NCI-H1105 treated with DMSO at 0.1 percent for 48 hours (cell line): ENCODE data around the gene DOLPP1.

ENCODE experiments used
- DNase-seq: peaks from one replicate; lab custom pipeline; 2025; lab: John Stamatoyannopoulos, UW

The DOLPP1 gene

GRCh38 chr9:129064499-129064908 lies 16.4 kb upstream of the DOLPP1 start:
- no peak for DNase-seq

- no peak for DNase-seq
These were observed 12.8 kb upstream of the DOLPP1 start for GRCh38 chr9:129068110-129068509.

GRCh38 chr9:129068990-129069861 lies 11.7 kb upstream of the DOLPP1 start:
- DNase-seq = no peak

GRCh38 chr9:129069862-129070641 lies 10.9 kb upstream of the DOLPP1 start:
- DNase-seq = no peak

GRCh38 chr9:129070696-129071525 lies 10.0 kb upstream of the DOLPP1 start:
- DNase-seq = no peak

- no peak for DNase-seq
These were observed 9.3 kb upstream of the DOLPP1 start for GRCh38 chr9:129071526-129072126.

GRCh38 chr9:129072171-129072570 lies 8.7 kb upstream of the DOLPP1 start:
- no peak for DNase-seq

GRCh38 chr9:129073404-129073803 lies 7.5 kb upstream of the DOLPP1 start:
- no peak for DNase-seq

- no peak for DNase-seq
These were observed 6.8 kb upstream of the DOLPP1 start for GRCh38 chr9:129074106-129074505.

- DNase-seq = no peak
These were observed 4.8 kb upstream of the DOLPP1 start for GRCh38 chr9:129075996-129076639.

GRCh38 chr9:129076640-129077037 lies 4.3 kb upstream of the DOLPP1 start:
- no peak for DNase-seq

GRCh38 chr9:129077236-129077635 lies 3.7 kb upstream of the DOLPP1 start:
- DNase-seq = no peak

GRCh38 chr9:129078691-129079503 lies 2.0 kb upstream of the DOLPP1 start:
- DNase-seq = no peak

GRCh38 chr9:129079829-129080228 lies 1.1 kb upstream of the DOLPP1 start:
- no peak for DNase-seq

- no peak for DNase-seq
These were observed 662 bp upstream of the DOLPP1 start for GRCh38 chr9:129080298-129080600.

GRCh38 chr9:129081388-129081904 lies 535 bp downstream of the DOLPP1 start:
- no peak for DNase-seq

GRCh38 chr9:129084087-129084486 lies 3.2 kb downstream of the DOLPP1 start:
- DNase-seq = no peak

GRCh38 chr9:129089246-129089645 lies 8.3 kb downstream of the DOLPP1 start:
- DNase-seq = no peak

GRCh38 chr9:129093602-129094386 lies 12.9 kb downstream of the DOLPP1 start:
- DNase-seq = no peak
